ENCODE data around the gene EXOC6.
A peak's percentile ranks its signal among the peaks of the same experiment; 100 is the strongest.
"Not testable (repeated sequence)": the region's sequence is repeated elsewhere in the genome, so short reads cannot be mapped to it uniquely, and the experiment has no call there.

EXOC6 gene

DNA sequence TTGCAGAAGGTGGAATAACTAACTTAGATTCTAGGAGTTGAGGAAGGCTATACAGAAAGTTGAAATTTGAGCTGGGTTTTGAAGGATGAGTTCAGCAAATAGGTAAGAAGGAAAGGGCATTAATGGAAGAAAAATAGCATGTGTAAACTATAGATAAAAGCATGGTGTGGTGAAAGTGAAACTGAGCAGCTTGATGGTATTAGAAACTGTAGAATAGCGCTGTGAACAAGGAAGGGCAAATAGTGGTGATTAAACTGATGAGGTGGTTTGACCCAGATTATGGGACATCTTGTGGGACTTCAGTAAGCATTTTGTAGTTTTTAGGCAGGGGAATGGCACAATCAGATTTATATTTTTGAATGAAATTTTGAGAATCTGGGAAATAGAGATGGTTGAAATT, 90.5 kb downstream of the EXOC6 start:
- no peak for DNase-seq (ENCODE audit: low read depth)
- TF ChIP-seq, protein P1, sequence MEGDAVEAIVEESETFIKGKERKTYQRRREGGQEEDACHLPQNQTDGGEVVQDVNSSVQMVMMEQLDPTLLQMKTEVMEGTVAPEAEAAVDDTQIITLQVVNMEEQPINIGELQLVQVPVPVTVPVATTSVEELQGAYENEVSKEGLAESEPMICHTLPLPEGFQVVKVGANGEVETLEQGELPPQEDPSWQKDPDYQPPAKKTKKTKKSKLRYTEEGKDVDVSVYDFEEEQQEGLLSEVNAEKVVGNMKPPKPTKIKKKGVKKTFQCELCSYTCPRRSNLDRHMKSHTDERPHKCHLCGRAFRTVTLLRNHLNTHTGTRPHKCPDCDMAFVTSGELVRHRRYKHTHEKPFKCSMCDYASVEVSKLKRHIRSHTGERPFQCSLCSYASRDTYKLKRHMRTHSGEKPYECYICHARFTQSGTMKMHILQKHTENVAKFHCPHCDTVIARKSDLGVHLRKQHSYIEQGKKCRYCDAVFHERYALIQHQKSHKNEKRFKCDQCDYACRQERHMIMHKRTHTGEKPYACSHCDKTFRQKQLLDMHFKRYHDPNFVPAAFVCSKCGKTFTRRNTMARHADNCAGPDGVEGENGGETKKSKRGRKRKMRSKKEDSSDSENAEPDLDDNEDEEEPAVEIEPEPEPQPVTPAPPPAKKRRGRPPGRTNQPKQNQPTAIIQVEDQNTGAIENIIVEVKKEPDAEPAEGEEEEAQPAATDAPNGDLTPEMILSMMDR (IDR thresholded peaks at IDR 0.05; ENCODE audit: control insufficient read depth, insufficient read depth, low read depth, low read length, missing control alignments), result no peak
- no peak overlapping the region for H3K4me3 ChIP-seq (ENCODE audit: control insufficient read depth, low read depth, low read length)

GRCh38 chr10:92942226-92942625, 93.9 kb downstream of the EXOC6 start:
- no peak overlapping the region for H3K4me3 ChIP-seq (ENCODE audit: control insufficient read depth, low read depth, low read length)
- TF ChIP-seq, protein P1 (IDR thresholded peaks at IDR 0.05; ENCODE audit: control insufficient read depth, insufficient read depth, low read depth, low read length, missing control alignments), result no peak
- no peak for DNase-seq (ENCODE audit: low read depth)

- TF ChIP-seq, protein P1 (IDR thresholded peaks at IDR 0.05; ENCODE audit: control insufficient read depth, insufficient read depth, low read depth, low read length, missing control alignments), result no peak
- no peak overlapping the region for H3K4me3 ChIP-seq (ENCODE audit: control insufficient read depth, low read depth, low read length)
- DNase-seq (ENCODE audit: low read depth), result no peak
Observed at GRCh38 chr10:92946491-92946890, 98.2 kb downstream of the EXOC6 start.

DNA sequence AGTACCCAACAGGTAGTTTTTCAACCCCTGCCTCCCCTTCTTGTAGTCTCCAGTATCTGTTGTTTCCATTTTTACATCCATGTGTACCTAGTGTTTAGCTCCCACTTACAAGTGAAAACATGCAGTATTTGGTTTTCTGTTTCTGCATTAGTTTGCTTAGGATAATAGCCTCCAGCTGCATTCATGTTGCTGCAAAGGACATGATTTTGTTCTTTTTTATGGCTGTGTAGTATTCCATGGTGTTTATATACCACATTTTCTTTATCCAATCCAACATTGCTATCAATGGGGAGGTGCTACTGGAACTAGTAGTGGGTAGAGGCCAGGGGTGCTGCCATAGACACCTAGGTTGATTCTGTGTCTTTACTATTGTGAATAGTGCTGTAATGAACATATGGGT, 104.3 kb downstream of the EXOC6 start:
- not testable (repeated sequence) for DNase-seq (ENCODE audit: low read depth); H3K4me3 ChIP-seq (ENCODE audit: control insufficient read depth, low read depth, low read length)

- TF ChIP-seq, protein P1 (IDR thresholded peaks at IDR 0.05; ENCODE audit: control insufficient read depth, insufficient read depth, low read depth, low read length, missing control alignments), result no peak
- no peak for DNase-seq (ENCODE audit: low read depth)
- no peak overlapping the region for H3K4me3 ChIP-seq (ENCODE audit: control insufficient read depth, low read depth, low read length)
Observed at GRCh38 chr10:92957223-92958010, 109.1 kb downstream of the EXOC6 start.

DNA sequence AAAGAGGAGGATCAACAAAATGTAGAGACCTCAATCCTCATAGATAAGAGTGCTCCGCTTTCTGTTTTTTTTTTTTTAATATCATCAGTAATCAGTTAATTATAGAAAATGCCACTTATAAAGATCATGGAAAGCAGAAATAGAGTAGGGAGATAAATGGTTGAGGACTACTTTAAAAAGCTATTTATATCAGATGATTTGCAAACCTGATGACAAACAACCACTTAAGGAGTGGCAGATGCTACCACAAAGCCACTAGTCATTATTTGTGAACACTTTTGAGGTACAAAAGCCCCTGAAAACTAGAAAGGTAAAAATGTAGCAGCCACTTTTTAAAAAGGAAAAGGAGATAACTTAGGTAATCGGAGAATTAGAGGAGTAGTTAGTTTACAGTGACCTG, 113.3 kb downstream of the EXOC6 start:
- TF ChIP-seq, protein P1 (IDR thresholded peaks at IDR 0.05; ENCODE audit: control insufficient read depth, insufficient read depth, low read depth, low read length, missing control alignments), result no peak
- no peak for DNase-seq (ENCODE audit: low read depth)
- H3K4me3 ChIP-seq (ENCODE audit: control insufficient read depth, low read depth, low read length), result no peak overlapping the region

DNA sequence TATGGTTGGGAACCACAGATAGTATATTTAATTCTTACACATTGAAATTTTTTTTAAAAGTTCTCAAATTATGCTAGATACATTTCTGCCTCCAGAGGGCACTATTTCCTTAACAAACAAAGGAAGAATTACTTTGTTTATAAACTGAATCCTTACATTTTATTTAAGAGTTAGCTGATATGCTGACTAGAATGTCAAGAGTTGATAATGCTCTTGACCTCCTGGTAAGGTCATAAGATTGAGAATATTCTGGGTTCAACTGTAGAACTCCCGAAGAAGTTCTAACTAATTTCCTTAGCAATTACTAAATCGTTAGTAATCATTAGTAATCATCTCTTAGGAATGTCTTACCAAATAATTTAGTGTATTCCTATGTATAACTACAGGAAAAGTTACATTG, 117.0 kb downstream of the EXOC6 start:
- TF ChIP-seq, protein P1 (IDR thresholded peaks at IDR 0.05; ENCODE audit: control insufficient read depth, insufficient read depth, low read depth, low read length, missing control alignments), result peak; percentile 46
- DNase-seq (ENCODE audit: low read depth), result no peak
- no peak overlapping the region for H3K4me3 ChIP-seq (ENCODE audit: control insufficient read depth, low read depth, low read length)

Data from AG09309 (cell line).